ENCODE results near the gene ETV7.

DNA sequence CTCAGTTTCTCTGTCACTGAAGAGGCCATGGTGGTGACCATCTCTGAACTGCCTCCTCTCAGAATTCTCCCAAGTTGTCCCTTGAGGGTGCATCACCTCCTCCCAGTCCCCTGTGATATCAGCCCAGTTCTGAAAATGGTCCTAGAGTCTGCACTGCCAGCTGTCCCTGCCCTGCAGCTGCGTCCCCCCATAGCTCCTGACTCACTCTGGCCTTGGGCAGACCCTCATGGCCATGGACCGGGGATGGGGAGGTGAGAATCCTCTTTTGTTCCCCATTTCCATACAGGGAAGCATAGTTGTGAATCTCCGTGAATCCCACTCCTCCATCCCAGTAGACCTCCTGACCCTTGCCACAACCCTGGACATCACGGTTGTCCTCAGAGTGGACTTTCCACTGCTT is 4.5 kb downstream of the ETV7 start:
- no peak for TF ChIP-seq POLR2AphosphoS5 (IDR thresholded peaks at IDR 0.05; ENCODE audit: borderline replicate concordance, low read depth, low read length)
- no peak for TF ChIP-seq EZH2 (IDR thresholded peaks at IDR 0.05)
- TF ChIP-seq FOXP2 (optimal IDR thresholded peaks at IDR 0.05; ENCODE audit: control extremely low read depth, extremely low read length, insufficient read depth), result no peak

Measured in SK-N-MC (cell line).